Transverse colon (tissue), 4 donors: ENCODE measurements around the gene CCT5. TPM values are rescaled to one million over a fixed set of nuclear protein-coding genes. Genes with fewer than 3 reads are reported as not detected.

ENCODE experiments used
- DNase-seq: peaks from one replicate; pipeline ENCODE4 v3.0.0-alpha.2; 2019
- H3K27ac ChIP-seq, 4 donors: fragments of 200-600 bp; sonication (generic); 2 replicates each; pipeline ENCODE4 v1.5.1; 2016 to 2018; ENCODE audit warnings: inconsistent platforms in 4 of 4
- H3K27me3 ChIP-seq: fragments of 200-600 bp; sonication (generic); 2 replicates; pipeline ENCODE4 v1.5.1; 2017; ENCODE audit warnings: inconsistent platforms
- H3K36me3 ChIP-seq, 4 donors: fragments of 200-600 bp; sonication (generic); 2 replicates each; pipeline ENCODE4 v1.5.1; 2017 to 2019; ENCODE audit warnings: inconsistent platforms in 4 of 4
- H3K4me1 ChIP-seq, 4 donors: fragments of 200-600 bp; sonication (generic); 2 replicates each; pipeline ENCODE4 v1.5.1; 2017 to 2020; ENCODE audit warnings: inconsistent platforms in 4 of 4
- H3K4me3 ChIP-seq, 4 donors: fragments of 200-600 bp; sonication (generic); 1 replicate in 1 of 4; 2 replicates in 3 of 4; pipeline versions ENCODE4 v1.5.1 to v1.6.1; 2017 to 2019; ENCODE audit warnings: inconsistent platforms in 4 of 4
- H3K9me3 ChIP-seq, 2 donors: fragments of 200-600 bp; sonication (generic); 2 replicates each; pipeline ENCODE4 v1.5.1; 2017 to 2019; ENCODE audit warnings: inconsistent platforms in 2 of 2
- EP300 ChIP-seq: sonication (generic); formaldehyde crosslinking; IDR thresholded peaks from one replicate; pipeline ENCODE4 v1.6.1; 2017; ENCODE audit warnings: antibody characterized with exemption, low read depth
- POLR2A ChIP-seq: fragments of 450-650 bp; IDR thresholded peaks from one replicate; pipeline ENCODE4 v1.6.1; 2016; ENCODE audit warnings: antibody characterized with exemption, mild to moderate bottlenecking, moderate library complexity
- POLR2AphosphoS5 ChIP-seq, 3 donors: sonication (generic); formaldehyde crosslinking; IDR thresholded peaks; one replicate each; pipeline ENCODE4 v1.6.1; 2016; ENCODE audit warnings: antibody characterized with exemption in 3 of 3
- WGBS, 2 donors: methylation state at CpG; one replicate each; pipeline ENCODE4 v1.1.5; 2018; ENCODE audit warnings: low coverage in 1 of 2; 5-methylcytosine and 5-hydroxymethylcytosine counted together
- in situ Hi-C, 4 donors: fragments of 200-750 bp; cut with MboI; loops; one replicate each; pipeline versions ENCODE4 v1.15.0 to v1.15.1; 2017; ENCODE audit warnings: low sequenced_read_pairs in 3 of 4, low pct_ligation_motif_present in 1 of 4, low pct_unique_long_range_greater_than_20kb in 1 of 4
- intact Hi-C: fragments of 100-400 bp; cut with DNase I; formaldehyde crosslinking; loops from one replicate; pipeline ENCODE4 v1.15.1; 2023; ENCODE audit warnings: low total_unique reads
- total RNA-seq, 4 donors: library from RNA; depleted of rRNA; stranded (reverse); fragments of >200 nt; gene quantifications; one replicate each; pipeline ENCODE4 v1.1.0, GENCODE V29; 2016
- TF ChIP-seq, protein P1 (sequence below), 5 experiments: fragments of 200-600 bp in 3 of 5; fragments of 450-650 bp in 2 of 5; sonication (generic) in 3 of 5; IDR thresholded peaks; 1 replicate in 2 of 5; 2 replicates in 3 of 5; pipeline ENCODE4 v1.5.1; 2016 to 2017; ENCODE audit warnings: antibody characterized with exemption in 5 of 5, inconsistent platforms in 3 of 5, mild to moderate bottlenecking in 2 of 5, moderate library complexity in 1 of 5

The CCT5 gene
- total RNA-seq, 4 donors from 2014 or later, result 29.1 to 129 (median 76.5) TPM

DNA sequence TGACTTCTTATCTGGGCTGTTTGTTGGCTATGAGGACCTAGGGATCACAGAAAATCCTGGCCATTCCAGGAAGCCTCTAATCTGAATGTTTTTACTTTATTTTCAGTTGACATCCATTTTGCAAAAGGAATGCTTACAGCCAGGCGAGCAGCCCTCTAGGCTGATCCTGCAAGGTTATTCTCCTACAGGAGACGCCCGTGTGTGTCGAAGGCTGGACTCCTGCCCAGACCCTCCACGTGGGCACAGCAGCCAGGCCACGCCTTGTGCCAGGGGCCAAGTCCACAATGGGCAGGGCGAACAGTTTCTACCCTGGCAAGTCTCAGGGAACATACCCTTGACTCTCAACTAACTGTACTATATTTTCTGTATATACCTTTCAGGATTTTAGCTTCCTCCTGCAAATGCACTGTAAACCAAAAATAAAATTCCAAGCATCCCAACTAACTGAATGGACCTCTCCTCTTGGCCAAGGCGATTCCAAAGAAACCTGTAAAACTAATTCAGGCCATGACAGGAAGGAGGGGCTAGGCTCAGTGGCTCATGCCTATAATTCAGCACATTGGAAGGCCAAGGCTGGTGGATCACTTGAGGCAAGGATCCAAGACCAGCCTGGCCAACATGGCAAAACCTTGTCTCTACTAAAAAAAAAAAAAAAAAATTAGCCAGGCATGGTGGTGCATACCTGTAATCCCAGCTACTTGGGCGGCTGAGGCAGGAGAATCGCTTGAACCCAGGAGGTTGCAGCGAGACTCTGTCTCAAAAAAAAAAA is 51.9 kb downstream of the CCT5 start:
- Histone ChIP-seq H3K36me3 (no peaks in the 10 kb centered on the region), H3K4me3 (peak overlapping the region in 2 of 4 donors; percentile 15 to 25), H3K27ac (peak overlapping the region; percentile 81 to 89 (median 86)), H3K27me3 (no peaks in the 10 kb centered on the region), H3K9me3 (no peaks in the 10 kb centered on the region), H3K4me1 (peaks cover 8 to 60% (median 46%) of the 10 kb centered on the region in 4 donors)
- intact Hi-C loops (no loop called here), in situ Hi-C loops (no loop called here)
- TF ChIP-seq EP300, result peak; percentile 35
- peak; percentile 67 to 93 (median 87) for TF ChIP-seq POLR2AphosphoS5 (IDR thresholded peaks at IDR 0.05)
- TF ChIP-seq, protein P1, sequence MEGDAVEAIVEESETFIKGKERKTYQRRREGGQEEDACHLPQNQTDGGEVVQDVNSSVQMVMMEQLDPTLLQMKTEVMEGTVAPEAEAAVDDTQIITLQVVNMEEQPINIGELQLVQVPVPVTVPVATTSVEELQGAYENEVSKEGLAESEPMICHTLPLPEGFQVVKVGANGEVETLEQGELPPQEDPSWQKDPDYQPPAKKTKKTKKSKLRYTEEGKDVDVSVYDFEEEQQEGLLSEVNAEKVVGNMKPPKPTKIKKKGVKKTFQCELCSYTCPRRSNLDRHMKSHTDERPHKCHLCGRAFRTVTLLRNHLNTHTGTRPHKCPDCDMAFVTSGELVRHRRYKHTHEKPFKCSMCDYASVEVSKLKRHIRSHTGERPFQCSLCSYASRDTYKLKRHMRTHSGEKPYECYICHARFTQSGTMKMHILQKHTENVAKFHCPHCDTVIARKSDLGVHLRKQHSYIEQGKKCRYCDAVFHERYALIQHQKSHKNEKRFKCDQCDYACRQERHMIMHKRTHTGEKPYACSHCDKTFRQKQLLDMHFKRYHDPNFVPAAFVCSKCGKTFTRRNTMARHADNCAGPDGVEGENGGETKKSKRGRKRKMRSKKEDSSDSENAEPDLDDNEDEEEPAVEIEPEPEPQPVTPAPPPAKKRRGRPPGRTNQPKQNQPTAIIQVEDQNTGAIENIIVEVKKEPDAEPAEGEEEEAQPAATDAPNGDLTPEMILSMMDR (IDR thresholded peaks at IDR 0.05), result no peak
- peak; percentile 64 for TF ChIP-seq POLR2A
- peak; percentile 94 for DNase-seq
- WGBS, 2 donors, result 63 to 75% methylated on average over 4 to 11 of the region's 11 CpGs

DNA sequence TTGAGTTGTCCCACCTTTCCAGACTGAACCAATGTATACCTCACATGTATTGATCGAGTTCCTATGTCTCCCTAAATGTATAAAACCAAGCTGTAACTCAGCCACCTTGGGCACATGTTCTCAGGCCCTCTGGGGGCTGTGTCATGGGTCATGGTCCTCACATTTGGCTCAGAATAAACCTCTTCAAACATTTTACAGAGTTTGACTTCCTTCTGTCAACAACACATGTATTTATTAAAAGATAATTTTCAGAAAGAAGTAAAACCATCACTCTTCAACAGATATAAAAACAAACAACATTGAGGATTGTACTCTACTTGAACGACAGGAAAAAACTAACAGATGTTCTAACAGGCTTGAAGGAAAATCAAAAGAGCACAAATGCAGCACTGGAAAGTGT is 53.1 kb downstream of the CCT5 start:
- intact Hi-C loops, result no loop called here
- H3K36me3 ChIP-seq, result no peaks in the 10 kb centered on the region
- peaks cover 8 to 60% (median 46%) of the 10 kb centered on the region in 4 donors for H3K4me1 ChIP-seq
- peak overlapping the region; percentile 81 to 89 (median 86) for H3K27ac ChIP-seq
- no peak for TF ChIP-seq POLR2AphosphoS5 (IDR thresholded peaks at IDR 0.05)
- TF ChIP-seq POLR2A, result no peak
- TF ChIP-seq EP300, result no peak
- TF ChIP-seq, protein P1 (IDR thresholded peaks at IDR 0.05), result no peak
- no peaks in the 10 kb centered on the region for H3K9me3 ChIP-seq
- no peaks in the 10 kb centered on the region for H3K27me3 ChIP-seq
- in situ Hi-C loops, result no loop called here
- no peak overlapping the region for H3K4me3 ChIP-seq
- no peak for DNase-seq
- 56 to 73% methylated on average over 2 of the region's 2 CpGs for WGBS, 2 donors

DNA sequence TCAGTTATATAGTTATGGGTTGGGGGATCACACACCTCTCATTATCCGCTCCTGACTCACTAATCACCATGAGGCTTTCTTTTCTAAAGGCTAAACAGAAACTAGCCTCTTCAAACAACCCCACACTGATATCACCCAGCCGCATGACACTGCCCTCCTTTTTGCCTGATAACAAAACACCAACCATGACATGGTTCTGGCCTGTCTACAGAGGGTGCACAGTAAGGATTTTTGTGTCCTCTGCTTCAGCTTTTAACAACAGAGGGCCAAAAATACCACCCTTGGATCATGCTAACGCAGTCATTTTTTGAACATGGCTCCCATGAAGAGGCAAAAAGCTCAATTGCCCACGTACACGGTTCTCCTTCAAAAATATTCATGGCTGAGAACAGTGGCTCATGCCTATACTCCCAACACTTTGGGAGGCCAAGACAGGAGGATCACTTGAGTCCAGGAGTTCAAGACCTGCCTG is 53.7 kb downstream of the CCT5 start:
- H3K36me3 ChIP-seq, result no peaks in the 10 kb centered on the region
- WGBS, 2 donors, result 25 to 84% methylated on average over 2 to 5 of the region's 5 CpGs
- in situ Hi-C loops, result no loop called here
- H3K27me3 ChIP-seq, result no peaks in the 10 kb centered on the region
- H3K9me3 ChIP-seq, result no peaks in the 10 kb centered on the region
- intact Hi-C loops, result no loop called here
- H3K4me3 ChIP-seq, result no peak overlapping the region
- TF ChIP-seq POLR2A (no peak), EP300 (no peak), POLR2AphosphoS5 (IDR thresholded peaks at IDR 0.05) (no peak)
- TF ChIP-seq, protein P1 (IDR thresholded peaks at IDR 0.05), result no peak
- peak overlapping the region; percentile 81 to 89 (median 86) for H3K27ac ChIP-seq
- peaks cover 8 to 60% (median 46%) of the 10 kb centered on the region in 4 donors for H3K4me1 ChIP-seq
- no peak for DNase-seq

DNA sequence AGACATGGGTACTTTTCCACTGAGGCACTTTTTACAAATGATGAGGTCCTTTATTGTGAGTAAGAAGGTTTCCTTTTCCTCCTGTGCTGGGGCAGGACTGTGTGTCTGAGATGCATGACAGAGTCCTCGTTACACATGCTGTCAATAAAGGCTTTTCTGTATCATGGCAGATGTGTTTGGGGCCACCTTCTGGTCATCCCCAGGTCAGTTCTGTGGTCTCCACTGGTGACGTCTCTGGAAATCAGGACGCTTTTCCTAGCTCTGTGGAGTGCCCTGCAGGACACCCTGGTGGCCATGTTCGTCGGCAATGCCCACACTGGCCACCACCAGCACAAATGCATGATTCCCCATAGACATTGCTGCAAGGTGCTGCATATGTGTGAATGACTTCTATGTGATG is 54.9 kb downstream of the CCT5 start:
- in situ Hi-C loops, result no loop called here
- intact Hi-C loops, result no loop called here
- Histone ChIP-seq H3K27me3 (no peaks in the 10 kb centered on the region), H3K9me3 (no peaks in the 10 kb centered on the region), H3K4me3 (no peak overlapping the region), H3K27ac (peak overlapping the region; percentile 81 to 89 (median 88)), H3K4me1 (peaks cover 8 to 62% (median 46%) of the 10 kb centered on the region in 4 donors), H3K36me3 (no peaks in the 10 kb centered on the region)
- DNase-seq, result no peak
- no peak for TF ChIP-seq POLR2A
- TF ChIP-seq, protein P1 (IDR thresholded peaks at IDR 0.05), result peak in 1 of 5 experiments; percentile 22
- 79% methylated on average over 5 of the region's 5 CpGs; no CpG with 5 or more reads in 1 of the 2 donors for WGBS, 2 donors
